Liver (tissue), 3 donors: Measurements from ENCODE around the gene MFSD1.

Experiments
- CTCF ChIP-seq: fragments of 150-350 bp; IDR thresholded peaks from 2 replicates; pipeline ENCODE4 v1.5.1; 2017; ENCODE audit warnings: improper control_type of control experiment, low read depth, low read length; ENCODE audit not compliant: missing input control
- GABPA ChIP-seq, 2 donors: IDR thresholded peaks in 1 of 2; conservative IDR thresholded peaks in 1 of 2; 2 replicates each; pipeline ENCODE4 v1.6.1; 2016; ENCODE audit warnings: antibody characterized with exemption in 2 of 2, mild to moderate bottlenecking in 1 of 2, moderate library complexity in 1 of 2
- REST ChIP-seq: IDR thresholded peaks from 2 replicates; pipeline ENCODE4 v1.6.1; 2016; ENCODE audit warnings: antibody characterized with exemption, mild to moderate bottlenecking
- donor health status: healthy.
- donor health status: healthy.

GRCh38 chr3:158875700-158876099, 73.8 kb downstream of the MFSD1 start:
- no peak for TF ChIP-seq CTCF
- TF ChIP-seq REST = no peak
- TF ChIP-seq GABPA (IDR thresholded peaks at IDR 0.05 in 1 of 2, conservative IDR thresholded peaks at IDR 0.05 in 1 of 2) = no peak
